Activated CD4-positive, alpha-beta T cell treated with anti-CD3 and anti-CD28 coated beads for 36 hours (primary cell): ENCODE results near the gene OARD1. TPM values are rescaled to one million over a fixed set of nuclear protein-coding genes. Genes with fewer than 3 reads are reported as not detected.
A peak's percentile ranks its signal among the peaks of the same experiment; 100 is the strongest.

ENCODE experiments used
- ATAC-seq: fragments of 200-7000 bp; cut with Tn5 transposase; one replicate; pipeline ENCODE4 v1.10.0; 2021; ENCODE audit warnings: mild to moderate bottlenecking, moderate library complexity
- CTCF ChIA-PET: fragments of 350-600 bp; sonication (Branson Sonifier 250); formaldehyde crosslinking; loops from one replicate; lab custom pipeline; 2021; ENCODE audit warnings: antibody characterized with exemption; lab: Charles Lee
- POLR2A ChIA-PET: fragments of 350-600 bp; sonication (Branson Sonifier 250); formaldehyde crosslinking; loops from one replicate; lab custom pipeline; 2021; ENCODE audit warnings: antibody characterized with exemption, inconsistent platforms; lab: Charles Lee
- DNase-seq: peaks from one replicate; pipeline ENCODE4 v3.0.0-alpha.2; 2020
- H3K27ac Mint-ChIP-seq: one replicate; pipeline ENCODE4 v1.8.0; 2021; ENCODE audit warnings: mixed read lengths
- H3K27me3 Mint-ChIP-seq: one replicate; pipeline ENCODE4 v1.8.0; 2021; ENCODE audit warnings: mixed read lengths
- H3K36me3 Mint-ChIP-seq: one replicate; pipeline ENCODE4 v1.8.0; 2021; ENCODE audit warnings: low read depth, mixed read lengths
- H3K4me1 Mint-ChIP-seq: one replicate; pipeline ENCODE4 v1.8.0; 2021; ENCODE audit warnings: mixed read lengths
- H3K4me3 Mint-ChIP-seq: one replicate; pipeline ENCODE4 v1.8.0; 2021; ENCODE audit warnings: mild to moderate bottlenecking, moderate library complexity, mixed read lengths
- H3K9me3 Mint-ChIP-seq: one replicate; pipeline ENCODE4 v1.8.0; 2021; ENCODE audit warnings: low read depth, mixed read lengths
- intact Hi-C, 2 experiments: fragments of 100-400 bp; cut with DNase I in 1 of 2; cut with micrococcal nuclease in 1 of 2; formaldehyde crosslinking; loops; one replicate each; pipeline versions ENCODE4 v1.14.2 to v1.15.1; 2022 to 2024; cut with DNase I, micrococcal nuclease
- total RNA-seq, 2 experiments: library from RNA; stranded (reverse); gene quantifications; one replicate each; pipeline ENCODE4 v1.2.3, GENCODE V29; 2021

The OARD1 gene
- total RNA-seq, 2 experiments from 2014 or later: 35.3 to 45.1 TPM

- no peak for DNase-seq
- H3K9me3 Mint-ChIP-seq: no peaks in the 10 kb centered on the region
- peaks cover 5% of the 10 kb centered on the region for H3K4me1 Mint-ChIP-seq
- intact Hi-C loops: no loop called here
- ChIA-PET CTCF (no interaction called here), POLR2A (no interaction called here)
- H3K4me3 Mint-ChIP-seq: no peak overlapping the region
- H3K27ac Mint-ChIP-seq: no peak overlapping the region
- H3K36me3 Mint-ChIP-seq: peaks cover 27% of the 10 kb centered on the region
- no peak for ATAC-seq
- H3K27me3 Mint-ChIP-seq: no peaks in the 10 kb centered on the region
Observed at GRCh38 chr6:41061196-41061726, 10.9 kb downstream of the OARD1 start.

DNA sequence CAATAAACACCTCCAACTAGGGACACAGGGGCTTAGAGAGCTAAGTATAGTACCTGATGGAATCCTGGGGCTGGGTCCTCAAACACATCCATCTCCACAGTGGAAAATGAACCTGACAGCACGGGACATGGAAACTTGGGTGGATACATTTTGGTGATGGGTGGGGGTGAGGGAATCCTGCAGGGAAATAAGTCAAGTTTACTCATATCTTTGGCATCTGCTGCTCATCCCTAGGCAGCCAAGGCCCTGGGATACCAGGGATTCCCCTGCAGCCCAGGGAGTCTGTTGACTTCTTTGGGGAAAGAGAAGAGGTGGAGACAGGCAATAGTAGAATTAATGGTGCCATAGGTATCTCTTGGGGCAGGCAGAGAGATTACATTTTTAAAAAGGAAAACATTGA is 12.6 kb downstream of the OARD1 start:
- no peak overlapping the region for H3K27ac Mint-ChIP-seq
- intact Hi-C loops: no loop called here
- ChIA-PET POLR2A (interaction anchor here (1.0 kb wide), 1 partner anchor 32 kb away, joined by 3 read pairs; no protein-coding TSS in a partner anchor), CTCF (interaction anchor here (1.1 to 1.2 kb wide), 2 partner anchors 9 to 19 kb away, joined by 3 read pairs; no protein-coding TSS in a partner anchor)
- no peaks in the 10 kb centered on the region for H3K9me3 Mint-ChIP-seq
- peaks cover 5% of the 10 kb centered on the region for H3K4me1 Mint-ChIP-seq
- no peak for ATAC-seq
- DNase-seq: no peak
- peaks cover 25% of the 10 kb centered on the region for H3K36me3 Mint-ChIP-seq
- no peak overlapping the region for H3K4me3 Mint-ChIP-seq
- H3K27me3 Mint-ChIP-seq: no peaks in the 10 kb centered on the region

DNA sequence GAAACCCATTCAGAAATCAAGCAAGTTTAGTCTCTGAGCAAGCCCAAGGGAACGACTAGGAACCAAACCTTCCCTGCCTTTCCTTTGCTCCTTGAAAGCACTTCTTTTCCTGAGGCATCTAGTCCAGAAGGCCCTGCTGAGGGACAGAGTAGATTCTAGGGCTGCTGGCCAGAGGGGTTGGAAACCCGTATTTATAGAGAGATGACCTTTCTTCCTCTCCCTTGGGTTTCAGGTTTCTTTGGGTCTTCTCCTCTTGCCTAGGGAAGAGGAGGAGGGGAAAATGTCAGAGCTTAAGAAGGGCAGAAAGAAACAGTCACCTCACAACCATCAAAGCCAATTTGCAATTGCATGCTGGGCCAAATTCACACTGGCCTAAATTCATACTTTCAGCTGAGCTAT is 13.4 kb downstream of the OARD1 start:
- Mint-ChIP-seq H3K4me3 (no peak overlapping the region), H3K27me3 (no peaks in the 10 kb centered on the region), H3K36me3 (peaks cover 17% of the 10 kb centered on the region), H3K9me3 (no peaks in the 10 kb centered on the region), H3K27ac (no peak overlapping the region), H3K4me1 (peaks cover under 1% of the 10 kb centered on the region)
- no peak for ATAC-seq
- intact Hi-C loops: no loop called here
- ChIA-PET POLR2A (interaction anchor here (1.0 kb wide), 1 partner anchor 31 kb away, joined by 3 read pairs; no protein-coding TSS in a partner anchor), CTCF (interaction anchor here (1.1 kb wide), 1 partner anchor 18 kb away, joined by 3 read pairs; no protein-coding TSS in a partner anchor)
- no peak for DNase-seq

DNA sequence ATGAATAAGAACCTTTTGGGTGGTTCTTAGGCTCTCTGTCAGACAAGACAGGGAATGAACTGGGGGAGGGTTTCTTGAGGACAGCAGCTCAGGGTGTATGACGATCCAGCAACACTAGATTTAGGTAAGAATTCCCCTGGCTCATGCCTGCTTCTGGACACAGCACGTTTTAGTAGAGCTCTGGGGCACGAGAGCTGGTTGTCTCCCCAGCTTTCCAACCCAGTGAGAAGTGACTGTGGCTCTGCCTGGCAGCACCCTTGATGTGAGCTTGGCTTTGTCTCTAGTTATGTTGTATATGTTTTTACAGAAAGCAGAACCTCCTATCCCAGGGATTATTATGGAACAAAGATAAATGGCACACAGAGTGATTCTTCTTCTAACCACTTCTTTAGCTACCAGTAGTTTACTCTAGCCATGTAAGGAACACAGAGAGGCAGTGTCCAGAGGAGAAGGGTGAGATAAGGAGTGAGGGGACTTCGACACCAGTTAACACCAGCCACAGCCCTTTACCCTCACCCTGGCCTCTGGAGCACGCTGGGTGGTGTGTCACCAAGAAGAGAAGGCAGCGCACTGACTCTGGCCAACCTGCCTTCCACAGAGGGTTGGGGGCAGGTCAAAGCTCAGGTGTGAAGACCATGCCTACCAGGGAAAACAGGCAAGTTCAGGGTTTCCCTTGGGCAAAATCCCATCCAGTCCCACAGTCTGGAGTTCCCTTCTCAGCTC is 15.2 kb downstream of the OARD1 start:
- peaks cover 9% of the 10 kb centered on the region for H3K4me1 Mint-ChIP-seq
- ATAC-seq (no peak), DNase-seq (no peak)
- peaks cover 14% of the 10 kb centered on the region for H3K36me3 Mint-ChIP-seq
- no peak overlapping the region for H3K4me3 Mint-ChIP-seq
- H3K27ac Mint-ChIP-seq: no peak overlapping the region
- CTCF ChIA-PET: interaction anchor here (0.6 to 3.0 kb wide), 5 partner anchors 12 to 935 kb away, joined by 3 to 17 read pairs (median 8); partner anchors contain the start of gene UNC5CL
- no peaks in the 10 kb centered on the region for H3K9me3 Mint-ChIP-seq
- H3K27me3 Mint-ChIP-seq: no peaks in the 10 kb centered on the region
- intact Hi-C loops: no loop called here
- POLR2A ChIA-PET: no interaction called here

DNA sequence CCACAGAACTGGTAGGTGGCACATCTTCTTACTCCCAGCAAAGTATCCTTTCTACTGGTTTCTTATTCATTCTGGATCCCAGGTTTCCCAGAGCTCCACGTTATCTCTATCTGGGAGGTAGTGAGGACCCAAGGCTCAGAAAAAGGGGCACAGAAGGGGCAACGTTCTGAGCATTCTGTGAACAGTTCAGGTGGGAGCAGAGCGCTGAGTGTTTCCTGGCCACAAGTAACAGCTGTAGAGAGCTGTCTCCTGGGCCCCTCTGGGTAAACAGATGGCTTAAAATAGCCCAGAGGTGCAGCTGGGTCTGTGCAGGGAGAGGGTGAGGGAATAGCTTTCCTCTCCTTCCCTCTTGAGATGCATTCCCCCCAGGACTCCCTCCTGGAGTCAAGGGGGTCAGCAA is 17.0 kb downstream of the OARD1 start:
- Mint-ChIP-seq H3K9me3 (no peaks in the 10 kb centered on the region), H3K27ac (no peak overlapping the region), H3K4me1 (peaks cover 17% of the 10 kb centered on the region), H3K36me3 (peaks cover 20% of the 10 kb centered on the region), H3K27me3 (no peaks in the 10 kb centered on the region), H3K4me3 (no peak overlapping the region)
- ChIA-PET CTCF (interaction anchor here (2.7 to 3.0 kb wide), 2 partner anchors 14 to 16 kb away, joined by 13 to 17 read pairs; partner anchors contain the start of gene UNC5CL), POLR2A (no interaction called here)
- intact Hi-C loops: no loop called here
- DNase-seq (no peak), ATAC-seq (no peak)

DNA sequence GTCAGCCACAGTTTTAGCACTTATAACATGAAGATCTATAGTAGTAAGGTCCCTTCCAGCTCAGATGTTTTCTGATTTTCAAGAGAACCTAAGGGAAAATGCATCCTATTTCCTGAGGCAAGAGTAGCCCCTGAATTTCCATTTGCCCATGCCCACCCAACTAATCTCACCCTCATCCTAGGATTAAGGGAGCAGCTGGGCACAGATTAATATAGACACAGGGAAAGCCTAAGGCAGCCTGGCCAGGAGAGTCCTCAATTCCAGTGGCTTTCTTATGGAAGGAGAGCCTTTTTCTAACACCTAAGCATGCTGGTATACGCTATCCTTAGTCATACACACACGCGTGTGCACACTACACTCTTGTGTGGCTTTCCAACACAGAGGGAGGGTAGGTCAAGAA is 17.6 kb downstream of the OARD1 start:
- H3K4me1 Mint-ChIP-seq: peaks cover 17% of the 10 kb centered on the region
- CTCF ChIA-PET: interaction anchor here (3.0 kb wide), 1 partner anchor 15 kb away, joined by 13 read pairs; the partner anchor contains the start of gene UNC5CL
- H3K36me3 Mint-ChIP-seq: peaks cover 23% of the 10 kb centered on the region
- no peak for DNase-seq
- no peak overlapping the region for H3K27ac Mint-ChIP-seq
- no peak for ATAC-seq
- POLR2A ChIA-PET: no interaction called here
- intact Hi-C loops: no loop called here
- H3K27me3 Mint-ChIP-seq: no peaks in the 10 kb centered on the region
- H3K9me3 Mint-ChIP-seq: no peaks in the 10 kb centered on the region
- H3K4me3 Mint-ChIP-seq: no peak overlapping the region

DNA sequence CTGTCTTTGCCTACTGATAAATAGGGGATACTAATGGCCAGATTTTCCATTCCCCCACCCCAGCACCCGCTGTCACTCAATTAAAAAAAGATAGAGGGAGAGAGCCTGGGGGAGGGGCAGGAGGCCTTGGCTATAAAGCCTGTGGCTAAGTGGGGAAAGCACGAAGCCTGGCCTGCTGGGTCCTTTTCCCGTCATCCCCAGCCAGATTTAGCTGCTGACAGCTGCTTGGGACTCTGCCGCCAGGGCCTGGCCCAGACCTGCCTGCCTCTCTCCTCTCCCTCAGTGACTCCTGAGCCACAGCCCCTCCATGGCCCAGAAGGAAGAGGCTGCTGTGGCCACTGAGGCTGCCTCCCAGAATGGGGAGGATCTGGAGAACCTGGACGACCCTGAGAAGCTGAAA is 19.1 kb downstream of the OARD1 start, which contains the start of gene APOBEC2:
APOBEC2 (plus strand) TSS at position 162 of the 400 bp plus-strand sequence; CDS start at position 308, 146 bp downstream.
- ATAC-seq: no peak
- Mint-ChIP-seq H3K9me3 (no peaks in the 10 kb centered on the region), H3K27ac (peak within 1 kb of the TSS; percentile 70), H3K4me3 (no peak within 1 kb of the TSS), H3K36me3 (peaks cover 23% of the 10 kb centered on the region), H3K4me1 (peaks cover 17% of the 10 kb centered on the region), H3K27me3 (no peaks in the 10 kb centered on the region)
- ChIA-PET CTCF (interaction anchor here (0.8 to 1.7 kb wide), 3 partner anchors 13 to 25 kb away, joined by 3 to 9 read pairs (median 3); partner anchors contain the start of gene UNC5CL), POLR2A (interaction anchor here (0.6 kb wide), 1 partner anchor 143 kb away, joined by 4 read pairs; no protein-coding TSS in a partner anchor)
- intact Hi-C loops: no loop called here
- DNase-seq: no peak

DNA sequence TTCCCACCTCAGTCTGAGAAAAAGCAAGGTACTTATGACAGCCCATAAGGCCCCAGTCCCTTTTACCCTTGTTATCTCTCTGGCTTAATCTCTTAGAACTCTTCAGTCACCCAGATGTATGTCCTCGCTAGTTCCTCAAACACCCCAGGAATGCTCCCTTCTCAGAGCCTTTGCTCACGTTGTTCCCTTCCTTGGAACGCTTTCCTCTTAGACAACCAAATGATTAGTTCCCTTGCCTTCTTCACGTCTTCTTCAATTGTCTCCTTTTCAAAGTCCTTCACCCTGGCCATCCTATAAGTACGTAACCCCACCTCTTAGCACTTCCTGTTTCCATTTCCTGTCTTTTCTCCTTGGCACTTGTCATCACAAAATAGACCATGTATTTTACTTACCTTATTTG is 20.3 kb downstream of the OARD1 start:
- CTCF ChIA-PET: interaction anchor here (1.0 to 1.7 kb wide), 2 partner anchors 12 to 24 kb away, joined by 3 to 9 read pairs; partner anchors contain the start of gene UNC5CL
- Mint-ChIP-seq H3K36me3 (peaks cover 21% of the 10 kb centered on the region), H3K27me3 (no peaks in the 10 kb centered on the region), H3K4me1 (peaks cover 17% of the 10 kb centered on the region), H3K4me3 (no peak overlapping the region), H3K9me3 (no peaks in the 10 kb centered on the region), H3K27ac (peak overlapping the region; percentile 70)
- DNase-seq (no peak), ATAC-seq (peak; percentile 60)
- intact Hi-C loops: no loop called here
- POLR2A ChIA-PET: no interaction called here

DNA sequence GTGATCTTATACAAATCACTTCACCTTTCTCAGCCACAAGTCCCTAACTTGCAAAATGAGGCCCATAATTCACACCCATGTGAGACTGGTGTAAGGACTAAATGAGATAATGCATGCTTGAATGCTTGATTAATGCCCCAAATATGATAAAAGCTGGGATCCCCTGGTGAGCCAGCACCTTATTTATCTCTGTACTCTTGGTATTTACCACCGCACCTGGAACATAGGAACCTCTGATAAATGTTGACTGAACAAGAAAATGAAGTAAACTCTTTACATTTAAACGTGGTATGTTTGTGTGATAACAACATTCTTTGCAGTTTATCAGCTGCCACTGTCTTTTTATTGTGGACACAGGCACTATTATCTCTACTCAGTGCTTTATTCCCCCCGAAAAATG is 21.6 kb downstream of the OARD1 start:
- Mint-ChIP-seq H3K27ac (no peak overlapping the region), H3K27me3 (no peaks in the 10 kb centered on the region), H3K9me3 (no peaks in the 10 kb centered on the region), H3K36me3 (peaks cover 13% of the 10 kb centered on the region), H3K4me1 (peaks cover 17% of the 10 kb centered on the region), H3K4me3 (no peak overlapping the region)
- intact Hi-C loops: no loop called here
- ChIA-PET POLR2A (no interaction called here), CTCF (no interaction called here)
- ATAC-seq (no peak), DNase-seq (no peak)

DNA sequence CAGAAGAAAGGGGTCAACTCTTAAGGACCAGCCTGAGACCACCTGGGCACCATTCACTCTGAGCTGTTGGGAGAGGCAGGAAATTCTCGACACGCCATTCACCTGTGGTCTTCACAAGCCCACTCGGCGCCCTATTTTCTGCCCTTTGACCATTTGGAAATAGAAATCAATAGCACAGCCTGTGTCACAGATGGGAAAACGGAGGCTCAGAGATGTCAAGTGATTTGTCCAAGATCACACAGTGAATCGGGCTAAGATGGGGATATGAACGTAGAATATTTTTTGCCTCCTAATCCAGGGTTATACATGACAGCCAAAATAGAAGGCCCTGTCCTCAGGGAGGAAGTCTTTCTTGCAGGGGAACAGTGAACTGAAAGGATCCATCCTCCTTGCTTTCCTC is 22.2 kb downstream of the OARD1 start:
- POLR2A ChIA-PET: no interaction called here

GRCh38 chr6:41049521-41049920 is 22.6 kb downstream of the OARD1 start:
- Mint-ChIP-seq H3K4me1 (peaks cover 17% of the 10 kb centered on the region), H3K4me3 (no peak overlapping the region), H3K9me3 (no peaks in the 10 kb centered on the region), H3K36me3 (peaks cover 13% of the 10 kb centered on the region), H3K27me3 (no peaks in the 10 kb centered on the region), H3K27ac (no peak overlapping the region)
- no peak for DNase-seq
- POLR2A ChIA-PET: interaction anchor here (0.6 kb wide), 1 partner anchor 36 kb away, joined by 11 read pairs; no protein-coding TSS in a partner anchor
- intact Hi-C loops: no loop called here
- CTCF ChIA-PET: interaction anchor here (1.6 to 1.9 kb wide), 2 partner anchors 10 to 18 kb away, joined by 5 to 9 read pairs; partner anchors contain the start of gene UNC5CL
- no peak for ATAC-seq

More for the DNA sequence above, 22.2 kb downstream of the OARD1 start:
- Mint-ChIP-seq H3K27me3 (no peaks in the 10 kb centered on the region), H3K4me3 (no peak overlapping the region), H3K4me1 (peaks cover 17% of the 10 kb centered on the region), H3K27ac (no peak overlapping the region), H3K36me3 (peaks cover 13% of the 10 kb centered on the region), H3K9me3 (no peaks in the 10 kb centered on the region)
- intact Hi-C loops: no loop called here
- DNase-seq (no peak), ATAC-seq (no peak)
- CTCF ChIA-PET: interaction anchor here (1.6 to 1.9 kb wide), 2 partner anchors 10 to 18 kb away, joined by 5 to 9 read pairs; partner anchors contain the start of gene UNC5CL
